GM20431 (cell line): Measurements from ENCODE around the gene NEIL1.

Experiments
- in situ Hi-C: fragments of 300-500 bp; cut with MseI, MboI; formaldehyde crosslinking; loops from one replicate; pipeline ENCODE4 v1.15.0; 2020; ENCODE audit warnings: low sequenced_read_pairs; ENCODE audit not compliant: unreplicated experiment

Gene NEIL1

DNA sequence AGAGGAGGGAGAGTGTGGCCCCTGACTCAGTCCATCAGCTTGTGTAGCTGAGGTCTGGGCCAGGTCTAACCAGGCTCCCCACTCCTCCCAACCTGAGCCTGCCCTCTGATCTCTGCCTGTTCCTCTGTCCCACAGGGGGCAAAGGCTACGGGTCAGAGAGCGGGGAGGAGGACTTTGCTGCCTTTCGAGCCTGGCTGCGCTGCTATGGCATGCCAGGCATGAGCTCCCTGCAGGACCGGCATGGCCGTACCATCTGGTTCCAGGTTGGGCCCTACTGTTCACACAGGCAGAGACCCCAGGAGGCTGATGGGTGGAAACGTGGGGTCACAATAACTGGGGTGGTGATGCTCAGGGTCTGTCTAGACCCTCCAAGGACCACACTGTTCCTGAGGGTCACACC, 6.8 kb downstream of the NEIL1 start:
- in situ Hi-C loops, result loop anchor here (25.0 kb wide), 1 partner anchor 309 kb away; no protein-coding TSS in a partner anchor

DNA sequence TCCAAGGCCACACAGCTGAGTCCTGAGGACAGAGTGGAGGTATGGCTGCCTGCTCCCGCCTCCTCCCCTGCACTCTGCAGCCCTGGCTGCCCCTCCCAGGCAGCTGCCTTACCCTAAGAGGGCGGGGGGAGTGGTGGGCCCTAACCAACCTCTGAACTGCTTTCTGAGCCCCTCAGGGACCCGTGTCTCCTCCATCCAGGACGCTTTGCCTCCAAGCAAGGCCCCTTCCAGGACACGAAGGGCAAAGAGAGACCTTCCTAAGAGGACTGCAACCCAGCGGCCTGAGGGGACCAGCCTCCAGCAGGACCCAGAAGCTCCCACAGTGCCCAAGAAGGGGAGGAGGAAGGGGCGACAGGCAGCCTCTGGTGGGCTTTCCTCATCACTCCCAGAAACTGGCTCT, 7.6 kb downstream of the NEIL1 start:
- in situ Hi-C loops, result loop anchor here (25.0 kb wide), 1 partner anchor 308 kb away; no protein-coding TSS in a partner anchor

DNA sequence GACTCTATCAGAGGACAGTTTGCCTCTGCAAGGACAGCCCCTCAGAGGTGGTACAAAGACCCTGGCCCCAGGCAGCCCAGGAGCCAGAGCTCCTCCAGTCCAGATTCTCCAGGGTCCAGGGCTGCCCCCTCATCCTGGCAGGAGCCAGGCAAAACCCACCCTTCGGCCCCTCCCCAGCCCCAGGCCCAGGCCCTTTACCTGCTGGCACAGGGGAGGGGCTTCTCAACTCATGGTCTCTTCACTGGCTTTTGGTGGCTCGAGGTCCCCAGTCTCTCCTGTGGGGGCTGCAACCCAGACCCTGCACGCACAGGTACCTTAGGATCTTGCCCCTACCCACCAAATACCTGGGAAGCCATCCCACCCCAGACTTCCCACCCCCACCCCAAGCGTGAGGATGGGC, 8.5 kb downstream of the NEIL1 start:
- in situ Hi-C loops, result loop anchor here (25.0 kb wide), 1 partner anchor 307 kb away; no protein-coding TSS in a partner anchor

DNA sequence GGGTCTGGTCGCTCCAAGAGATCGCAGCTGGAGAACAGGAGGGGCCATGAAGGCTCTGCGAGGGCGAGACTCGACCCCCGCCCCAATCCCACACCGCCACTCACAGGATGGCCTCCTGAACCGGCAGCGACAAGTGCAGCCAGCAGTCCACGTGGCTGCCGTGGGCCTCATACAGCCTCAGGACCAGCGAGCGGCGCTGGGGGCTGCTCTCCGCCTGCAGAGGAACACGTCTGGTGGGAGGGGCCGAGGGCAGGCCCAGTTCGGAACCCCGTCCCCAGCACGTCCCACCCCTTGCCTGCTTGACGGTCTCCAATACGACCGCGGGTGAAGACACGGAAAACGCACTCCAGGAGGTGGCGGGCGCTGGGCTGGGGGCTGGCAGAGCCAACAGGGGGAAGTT, 9.2 kb downstream of the NEIL1 start:
- in situ Hi-C loops, result loop anchor here (25.0 kb wide), 1 partner anchor 306 kb away; no protein-coding TSS in a partner anchor

DNA sequence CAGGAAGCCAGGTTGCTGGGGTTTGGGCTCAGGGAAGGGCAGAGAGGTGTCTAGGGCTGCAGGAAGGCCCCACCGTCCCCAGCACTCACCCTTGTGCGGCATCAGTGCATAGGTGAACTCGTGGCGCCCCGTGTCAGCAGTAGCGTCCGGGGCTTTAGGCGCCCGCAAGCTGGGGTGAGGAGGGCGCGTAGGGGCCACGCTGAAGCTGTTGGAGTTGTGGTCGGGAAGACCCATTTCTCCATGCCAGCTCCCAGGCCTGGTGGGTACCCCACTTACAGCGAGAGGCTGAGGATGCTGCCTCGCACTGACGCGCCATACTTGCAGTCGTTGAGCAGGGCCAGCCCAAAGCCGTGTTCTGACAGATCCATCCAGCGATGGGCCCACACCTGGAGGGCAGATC, 9.7 kb downstream of the NEIL1 start:
- in situ Hi-C loops, result loop anchor here (25.0 kb wide), 1 partner anchor 306 kb away; no protein-coding TSS in a partner anchor

DNA sequence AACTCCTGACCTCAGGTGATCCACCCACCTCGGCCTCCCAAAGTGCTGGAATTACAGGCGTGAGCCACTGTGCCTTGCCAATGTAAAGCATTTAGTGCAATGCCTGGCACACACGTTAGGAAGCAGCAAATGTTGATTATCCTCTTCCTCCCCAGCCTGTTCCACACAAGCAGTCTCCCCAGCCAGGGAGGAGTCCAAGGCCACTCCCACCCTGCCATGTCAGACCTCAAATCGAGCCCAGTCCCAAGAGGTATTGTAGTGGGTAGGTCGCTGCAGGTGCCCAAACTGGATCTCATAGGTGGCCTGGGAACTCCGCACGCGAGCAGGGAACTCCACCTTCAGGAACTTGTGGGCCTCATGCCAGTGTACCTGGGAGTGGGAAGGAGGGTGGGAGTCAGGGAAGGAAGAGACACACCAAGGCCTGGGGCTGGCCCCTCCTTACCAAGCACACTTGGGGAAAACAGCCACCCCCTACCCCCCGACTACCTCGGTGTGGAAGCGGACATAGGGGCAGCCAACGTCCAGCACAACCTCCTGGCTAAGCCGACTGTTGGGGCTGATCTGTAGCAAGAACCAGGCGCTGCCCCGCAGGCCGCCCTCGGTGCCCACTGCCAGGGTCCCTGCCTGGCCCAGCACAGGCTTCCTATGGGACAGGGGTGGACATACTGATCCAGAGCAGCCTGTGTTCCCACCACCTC, 11.3 kb downstream of the NEIL1 start:
- in situ Hi-C loops, result loop anchor here (25.0 kb wide), 1 partner anchor 304 kb away; no protein-coding TSS in a partner anchor

DNA sequence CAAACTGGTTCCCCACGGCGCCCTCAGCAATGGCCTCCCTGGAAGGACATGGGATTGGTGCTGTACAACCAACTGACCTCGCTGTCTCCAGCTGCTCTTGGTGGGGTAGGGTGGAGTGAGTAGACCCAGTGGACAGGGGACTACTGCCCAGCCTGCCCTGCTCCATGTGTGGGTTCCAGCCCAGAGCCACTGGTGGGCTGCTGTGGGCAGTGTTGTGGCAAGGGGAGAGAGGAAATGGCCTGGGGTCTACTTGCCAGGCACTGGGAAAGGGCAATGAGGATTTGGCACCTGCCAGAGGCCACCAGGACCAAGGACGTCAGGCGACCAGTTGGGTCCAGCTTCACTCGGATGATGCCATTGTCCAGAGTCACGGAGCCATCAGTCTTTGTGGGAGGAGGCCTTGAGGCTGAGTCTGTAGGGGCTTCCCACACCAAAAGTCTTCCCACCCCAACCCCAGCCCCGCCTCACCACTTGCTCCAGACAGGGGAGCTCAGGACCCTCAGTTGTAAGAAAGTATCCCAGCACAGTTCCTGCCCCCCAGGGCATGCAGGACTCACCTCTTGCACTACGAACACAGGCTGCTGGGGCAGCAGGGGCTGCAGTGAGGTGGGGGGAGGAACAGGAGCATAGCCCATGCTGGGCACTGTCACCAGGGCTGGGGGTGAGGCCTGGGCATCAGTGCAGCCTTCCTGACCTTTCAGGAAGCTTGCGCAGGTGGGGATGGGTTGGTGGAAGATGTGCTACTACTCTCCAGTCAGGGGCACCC, 12.1 kb downstream of the NEIL1 start:
- in situ Hi-C loops, result loop anchor here (25.0 kb wide), 1 partner anchor 303 kb away; no protein-coding TSS in a partner anchor

DNA sequence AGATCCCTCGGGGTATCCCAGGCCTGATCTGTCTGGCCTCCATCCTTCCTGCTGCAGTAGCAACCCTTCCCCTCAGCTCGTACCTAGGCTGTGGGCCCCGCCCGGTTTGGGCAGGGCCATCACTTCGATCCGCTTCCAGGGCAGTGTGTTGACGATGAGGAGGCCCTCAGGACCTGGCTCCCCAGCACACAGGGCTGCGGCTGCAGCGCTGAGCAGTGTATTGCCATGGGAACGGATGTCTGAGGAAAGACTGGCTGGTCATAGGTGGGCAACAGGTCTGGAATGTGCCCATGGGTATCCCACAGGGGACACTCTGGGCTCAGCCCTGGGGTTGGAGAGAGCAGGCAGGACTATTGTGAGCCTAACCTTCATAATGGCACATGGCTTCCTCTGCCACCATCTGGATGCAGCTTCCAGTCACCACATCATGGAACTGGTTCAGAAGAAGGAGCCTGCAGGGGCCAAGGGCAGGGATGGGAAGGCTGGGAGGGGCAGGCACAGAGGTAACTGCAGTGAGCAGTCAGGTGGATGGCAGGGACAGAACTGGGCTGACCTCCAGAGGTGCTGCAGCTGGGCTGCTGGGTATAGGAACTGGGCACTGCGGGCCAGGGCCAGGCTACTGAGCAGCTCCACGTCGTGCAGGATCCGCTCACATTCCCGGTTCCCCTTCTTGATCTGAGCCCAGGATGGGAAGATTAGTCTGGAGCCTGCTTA, 12.9 kb downstream of the NEIL1 start:
- in situ Hi-C loops, result loop anchor here (25.0 kb wide), 1 partner anchor 303 kb away; no protein-coding TSS in a partner anchor

DNA sequence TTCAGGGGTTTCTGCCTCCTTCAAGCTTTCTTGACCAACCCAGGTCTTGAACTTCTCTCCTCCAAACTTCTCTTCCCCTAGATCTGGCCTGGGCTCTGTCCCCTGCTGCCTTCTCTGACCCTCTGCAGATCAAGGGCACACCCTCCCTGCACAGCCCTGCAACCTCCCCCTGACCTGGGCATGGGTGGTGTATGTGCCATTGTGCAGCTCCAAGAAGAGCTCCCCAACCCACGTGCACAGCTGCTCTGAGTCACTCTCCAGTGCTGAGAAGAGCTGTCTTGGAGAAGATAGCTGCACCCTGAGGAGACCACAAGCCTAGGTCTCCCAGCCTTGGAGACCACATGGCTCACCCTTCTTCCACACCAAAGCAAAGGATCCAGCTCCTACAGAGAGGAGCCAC, 13.6 kb downstream of the NEIL1 start:
- in situ Hi-C loops, result loop anchor here (25.0 kb wide), 1 partner anchor 302 kb away; no protein-coding TSS in a partner anchor

DNA sequence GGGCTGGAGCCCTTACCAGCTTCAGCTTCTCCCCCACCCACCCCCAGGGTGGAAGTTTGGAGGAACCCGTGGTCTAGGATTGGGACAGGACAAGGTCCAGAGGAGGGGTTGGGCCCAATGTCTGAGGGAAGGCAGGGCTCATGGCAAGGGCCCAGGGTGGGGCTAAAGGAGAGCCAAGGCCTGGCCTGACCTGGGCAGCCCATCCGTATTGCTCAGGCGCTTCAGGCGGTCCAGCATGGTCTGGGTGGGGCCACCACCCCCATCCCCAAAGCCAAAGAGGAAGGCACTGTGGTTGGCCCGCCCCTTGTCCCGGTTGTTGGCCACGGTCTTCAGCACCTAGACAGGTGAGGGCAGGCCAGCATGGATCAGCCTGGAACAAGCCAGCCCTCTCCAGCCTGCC, 14.0 kb downstream of the NEIL1 start:
- in situ Hi-C loops, result loop anchor here (25.0 kb wide), 1 partner anchor 301 kb away; no protein-coding TSS in a partner anchor

DNA sequence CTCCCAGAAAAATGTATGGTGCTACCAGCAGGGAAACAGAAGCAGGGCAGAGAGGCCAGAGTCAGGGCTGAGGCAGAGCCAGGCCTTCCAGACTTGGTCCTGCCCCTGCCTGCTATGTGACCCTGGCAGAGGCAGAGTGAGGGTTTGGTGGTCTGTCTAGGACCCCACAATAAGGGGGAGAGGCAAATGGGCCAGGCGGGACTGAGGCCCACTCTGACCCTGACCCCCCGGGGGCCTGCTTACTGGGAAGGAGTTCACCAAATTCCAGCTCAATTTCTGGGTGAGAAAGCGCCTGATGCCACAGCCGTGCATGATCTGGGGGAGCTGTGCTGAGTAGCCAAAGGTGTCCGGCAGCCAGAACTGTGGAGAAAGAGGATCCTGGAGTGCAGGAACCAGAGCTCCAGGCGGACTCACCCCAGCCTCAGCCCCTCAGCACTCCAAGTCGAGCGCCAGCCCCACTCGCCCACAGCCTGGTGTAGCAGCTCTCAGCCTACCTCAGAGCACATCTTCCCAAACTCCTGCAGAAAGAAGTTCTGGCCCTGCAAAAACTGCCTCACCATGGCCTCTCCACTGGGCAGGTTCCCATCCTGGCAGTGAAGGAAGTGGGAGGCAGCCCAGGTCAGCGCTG, 14.6 kb downstream of the NEIL1 start:
- in situ Hi-C loops, result loop anchor here (25.0 kb wide), 1 partner anchor 301 kb away; no protein-coding TSS in a partner anchor

DNA sequence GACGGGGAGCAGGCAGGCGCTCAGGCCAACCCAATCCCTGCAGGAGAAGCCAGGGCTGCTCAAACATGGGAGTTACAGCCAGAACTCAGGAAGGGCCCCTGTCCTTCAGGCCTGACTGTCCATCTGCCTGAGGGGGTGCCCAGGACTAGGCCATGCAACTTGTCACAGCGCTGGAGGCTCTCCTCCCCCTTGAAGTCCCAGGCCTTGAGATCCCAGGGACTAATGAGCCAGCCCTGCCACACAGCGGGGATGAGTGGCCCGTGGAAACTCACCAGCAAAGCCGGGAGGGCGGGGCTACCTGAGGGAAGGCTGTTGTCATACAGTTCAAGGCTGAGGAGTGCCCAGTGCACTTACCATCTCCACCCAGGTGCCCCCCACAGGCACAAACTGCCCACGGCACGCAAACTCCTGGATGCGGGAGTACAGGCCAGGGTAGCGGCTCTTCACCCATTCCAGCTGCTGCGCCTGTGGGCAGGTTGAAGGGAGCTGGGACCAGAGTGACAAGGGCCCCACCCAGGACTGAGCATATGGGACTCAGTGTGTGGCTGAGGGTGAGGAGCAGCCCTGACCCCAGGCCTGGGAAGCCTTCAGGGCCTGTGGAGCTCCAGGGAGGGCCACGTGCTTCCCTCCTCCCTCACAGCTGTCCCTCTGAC, 15.3 kb downstream of the NEIL1 start:
- in situ Hi-C loops, result loop anchor here (25.0 kb wide), 1 partner anchor 300 kb away; no protein-coding TSS in a partner anchor

DNA sequence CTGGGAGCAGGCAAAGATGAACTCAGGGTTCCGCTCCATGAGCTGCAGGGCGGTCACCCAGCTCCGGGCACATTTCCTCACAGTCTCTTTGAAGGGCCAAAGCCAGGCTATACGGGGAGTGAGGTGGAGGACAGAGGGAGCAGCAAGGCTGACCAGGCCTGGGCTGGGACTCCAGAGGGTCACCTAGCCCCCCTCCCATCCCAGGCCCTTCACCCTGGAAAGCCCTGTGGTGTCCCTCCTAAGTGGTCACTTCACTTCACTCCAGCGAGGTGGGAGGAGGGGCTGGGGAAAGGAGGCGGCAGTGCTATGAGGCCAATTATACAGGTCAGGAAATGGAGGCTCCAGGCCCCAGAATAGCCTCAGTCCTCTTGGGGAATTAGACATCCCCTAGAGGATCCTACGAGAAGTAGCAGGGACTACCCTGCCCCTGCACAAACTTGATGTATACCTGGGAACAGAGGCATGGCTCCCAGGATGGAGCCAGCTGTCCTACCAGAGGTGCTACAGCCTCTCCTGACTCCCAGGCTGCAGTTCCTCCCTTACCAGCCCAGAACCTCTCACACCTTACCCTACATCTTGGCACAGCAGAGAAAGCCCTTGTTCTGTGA, 15.9 kb downstream of the NEIL1 start:
- in situ Hi-C loops, result loop anchor here (25.0 kb wide), 1 partner anchor 300 kb away; no protein-coding TSS in a partner anchor

DNA sequence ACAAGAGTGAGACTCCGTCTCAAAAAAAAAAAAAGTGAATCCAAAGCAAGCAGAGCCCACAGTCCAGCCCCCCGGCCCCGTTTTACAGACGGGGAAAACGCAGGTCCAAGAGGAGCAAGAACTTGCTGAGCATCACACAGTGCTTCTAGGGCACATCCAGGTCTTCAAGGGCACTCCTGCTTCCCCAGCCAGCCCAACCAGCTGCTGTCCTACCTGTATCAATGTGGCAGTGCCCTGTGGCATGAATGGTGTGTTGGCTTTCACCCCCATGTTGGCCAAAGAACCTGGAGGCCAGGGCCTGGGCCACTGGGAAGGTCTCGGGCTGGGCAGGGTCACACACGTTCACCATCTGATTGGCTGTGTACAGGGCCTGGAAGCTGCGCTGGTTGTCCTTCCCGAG, 16.9 kb downstream of the NEIL1 start:
- in situ Hi-C loops, result loop anchor here (25.0 kb wide), 1 partner anchor 299 kb away; no protein-coding TSS in a partner anchor

DNA sequence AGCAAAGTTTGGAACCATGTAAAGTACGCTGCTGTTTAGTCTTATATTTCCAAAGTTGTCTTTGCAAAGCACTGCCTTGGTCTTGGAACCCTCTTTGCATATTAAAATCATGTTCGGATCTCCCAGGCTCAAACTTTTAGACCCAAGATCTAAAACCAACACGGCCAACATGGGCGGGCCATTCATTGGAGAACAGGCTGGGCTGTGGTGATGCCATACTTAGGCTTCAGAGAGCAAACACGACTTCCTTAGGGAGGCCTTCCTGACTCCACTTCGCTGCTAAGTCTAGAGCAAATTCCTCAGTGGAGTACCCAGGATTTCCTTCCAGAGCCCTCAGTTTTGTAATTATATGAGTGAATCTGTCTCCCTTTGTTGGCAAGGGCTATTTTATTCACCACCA, 18.0 kb downstream of the NEIL1 start:
- in situ Hi-C loops, result loop anchor here (25.0 kb wide), 1 partner anchor 297 kb away; no protein-coding TSS in a partner anchor

DNA sequence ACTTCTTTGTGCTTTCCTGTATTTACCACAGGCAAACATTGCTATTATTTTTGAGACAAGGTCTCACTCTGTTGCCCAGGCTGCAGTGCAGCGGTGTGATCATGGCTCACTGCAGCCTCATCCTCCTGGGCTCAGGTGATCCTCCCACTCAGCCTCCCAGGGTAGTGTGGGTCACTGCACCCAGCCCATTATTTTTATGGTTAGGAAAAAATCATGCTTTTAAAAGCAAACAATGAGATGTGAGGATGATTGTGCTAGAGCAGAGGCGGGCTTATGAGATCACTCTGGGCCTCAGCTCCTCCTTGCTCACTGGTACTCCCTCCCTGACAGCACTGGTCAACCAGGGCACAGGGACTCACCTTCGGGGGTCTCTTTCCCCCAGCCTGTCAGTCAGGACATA, 19.3 kb downstream of the NEIL1 start:
- in situ Hi-C loops, result loop anchor here (25.0 kb wide), 1 partner anchor 296 kb away; no protein-coding TSS in a partner anchor

DNA sequence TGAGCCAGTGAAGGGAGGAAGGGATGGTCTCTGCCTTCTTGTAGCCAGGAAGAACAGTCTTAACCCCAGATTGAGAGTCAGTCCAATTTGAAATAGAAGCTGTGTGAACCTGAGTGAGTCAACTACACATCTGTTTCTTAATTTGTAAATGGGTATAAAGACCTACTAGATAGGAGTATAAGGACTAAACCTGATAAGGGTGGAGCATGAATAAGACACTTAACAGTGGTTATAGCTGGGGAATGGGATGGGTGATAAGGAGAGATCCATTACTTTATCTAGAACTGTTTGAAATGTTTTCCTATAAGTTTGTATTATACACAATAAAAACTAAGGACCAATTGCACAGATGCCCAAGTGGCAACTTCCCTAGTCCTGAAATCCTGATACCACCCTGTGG, 20.2 kb downstream of the NEIL1 start:
- in situ Hi-C loops, result loop anchor here (25.0 kb wide), 1 partner anchor 295 kb away; no protein-coding TSS in a partner anchor

DNA sequence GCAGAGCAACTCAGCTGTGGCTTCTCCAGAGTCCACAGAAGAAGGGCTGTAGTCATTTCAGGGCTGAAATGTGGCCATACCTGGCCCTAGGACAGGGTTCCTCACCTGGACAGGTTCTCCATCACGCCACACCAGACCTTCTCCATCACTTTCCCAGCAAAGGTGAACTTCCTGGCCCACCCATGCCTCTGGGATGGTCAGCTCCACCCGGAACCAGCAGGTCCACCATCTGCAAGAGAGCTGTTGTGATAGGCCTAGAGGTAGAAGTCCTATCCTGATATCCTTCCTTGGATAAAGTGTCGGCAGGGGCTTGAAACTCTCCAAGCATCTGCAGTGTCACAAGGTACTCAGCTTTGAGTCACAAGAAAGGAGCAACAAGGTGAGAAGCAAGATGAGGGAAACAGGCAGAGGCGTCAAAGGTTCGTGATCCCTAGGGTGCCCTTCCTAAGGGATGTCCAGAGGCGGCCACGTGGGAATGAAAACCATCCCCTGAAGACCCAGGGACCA, 20.6 kb downstream of the NEIL1 start:
- in situ Hi-C loops, result loop anchor here (25.0 kb wide), 1 partner anchor 295 kb away; no protein-coding TSS in a partner anchor
